GM10847 (cell line): ENCODE data around the gene TLE4.

Experiments
- POLR2A ChIP-seq: IDR thresholded peaks from 2 replicates; pipeline ENCODE4 v1.6.1; 2011; ENCODE audit not compliant: insufficient read length; ENCODE audit errors: extremely low read depth

The TLE4 gene

DNA sequence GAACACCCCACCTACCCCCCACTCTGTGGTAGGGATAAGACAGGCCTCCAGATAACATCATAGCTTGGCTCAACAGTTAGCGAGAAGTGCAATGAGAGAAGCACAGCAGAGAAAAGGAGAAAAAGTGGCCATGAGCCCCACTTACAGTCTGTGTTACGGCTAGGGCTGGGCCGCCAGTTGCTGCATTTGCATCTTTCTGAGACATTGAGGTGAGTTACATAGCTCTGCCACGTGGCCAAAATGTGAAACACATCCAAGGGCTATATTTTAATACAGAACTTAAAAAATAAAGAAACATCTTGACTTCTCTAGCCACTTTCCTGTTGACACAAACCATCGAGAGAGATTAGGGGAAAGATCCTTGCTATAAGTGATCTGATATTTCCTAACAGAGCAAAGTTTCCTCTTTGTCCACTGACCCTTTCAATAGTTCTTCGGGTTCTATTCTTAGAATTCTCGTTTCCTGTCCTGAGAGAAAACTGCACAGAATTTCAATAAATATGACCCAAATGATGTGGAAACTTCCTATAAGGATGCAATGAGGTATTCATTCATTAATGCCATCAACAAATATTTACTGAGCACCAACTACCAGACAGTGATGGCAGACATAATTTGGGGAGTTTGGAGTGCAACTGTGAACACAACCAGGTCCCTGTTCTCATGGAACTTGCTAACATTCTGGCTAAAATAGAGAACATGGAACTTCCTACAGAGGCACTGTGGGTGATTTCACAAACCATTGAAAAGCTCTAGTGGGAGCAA, 3.2 kb upstream of the TLE4 start:
- TF ChIP-seq POLR2A: no peak

DNA sequence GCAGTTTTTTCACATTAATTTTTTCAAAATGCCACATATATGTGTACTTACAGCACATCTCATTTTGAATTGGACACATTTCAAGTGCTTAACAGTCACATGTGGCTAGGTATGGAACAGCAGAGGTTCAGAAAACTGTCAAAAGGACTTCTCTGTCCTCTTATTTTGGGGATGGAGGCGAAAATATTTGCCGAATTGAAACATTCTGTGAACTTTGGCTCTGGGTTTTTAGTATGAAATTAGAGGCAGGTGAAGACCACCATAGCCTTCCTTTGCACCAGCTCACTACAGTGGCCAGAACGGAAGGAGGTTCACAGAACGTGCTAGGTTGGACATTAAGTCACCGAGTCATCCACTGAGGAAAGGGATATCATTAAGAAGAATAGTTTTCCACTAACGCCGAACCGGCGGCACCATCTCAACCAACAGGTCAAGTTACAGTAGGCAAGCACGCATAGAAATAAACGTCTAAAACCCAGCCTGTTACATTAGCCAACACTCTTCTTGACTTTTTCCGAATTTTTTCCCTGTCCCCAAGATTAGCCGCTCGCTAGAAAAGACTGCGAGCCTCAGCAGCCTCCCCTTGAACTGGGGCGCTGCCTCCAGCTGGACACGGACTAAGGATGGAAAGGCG, 1.8 kb upstream of the TLE4 start:
- no peak for TF ChIP-seq POLR2A

DNA sequence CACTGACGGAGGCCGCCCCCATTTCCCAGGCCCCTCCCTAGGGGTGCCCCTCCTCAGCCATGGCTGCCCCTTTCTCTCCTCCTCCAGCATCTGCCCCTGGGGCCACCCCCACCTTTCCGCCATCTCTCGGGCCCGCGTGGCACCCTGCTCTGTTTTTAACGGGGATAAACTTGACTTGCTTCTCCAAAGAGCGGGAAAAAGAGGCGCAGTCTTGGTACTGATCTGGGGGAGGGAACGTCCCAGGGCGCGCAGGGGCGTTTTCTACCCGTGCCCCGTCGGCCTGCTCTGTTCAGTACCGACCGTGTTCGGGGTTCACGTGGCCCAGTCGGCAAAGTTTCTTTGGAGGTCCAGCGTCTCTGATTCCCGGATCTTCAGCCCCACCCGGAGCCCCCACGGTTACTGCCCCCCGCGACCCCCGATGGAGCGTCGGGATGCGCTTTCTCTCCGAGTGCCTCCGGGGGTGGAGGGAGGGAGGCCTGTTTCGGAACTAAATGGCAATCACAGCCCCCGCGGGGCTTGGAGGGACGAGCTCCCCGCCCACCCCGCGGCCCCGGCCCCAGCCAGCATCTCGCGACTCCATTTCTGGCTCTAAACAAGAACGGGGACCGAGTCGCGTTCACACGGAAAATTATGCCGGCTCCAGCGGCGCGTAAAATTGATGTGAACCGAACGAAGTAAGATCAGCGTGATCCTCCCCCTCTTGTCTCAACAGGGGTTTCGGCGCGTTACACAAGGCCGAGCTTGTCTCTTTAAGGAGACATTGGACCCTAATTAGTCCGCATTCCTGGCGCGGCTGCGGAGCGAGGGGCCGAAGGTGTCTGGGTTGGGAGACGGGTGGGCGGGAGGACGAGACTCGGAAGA, 1.1 kb upstream of the TLE4 start:
- TF ChIP-seq POLR2A: no peak

DNA sequence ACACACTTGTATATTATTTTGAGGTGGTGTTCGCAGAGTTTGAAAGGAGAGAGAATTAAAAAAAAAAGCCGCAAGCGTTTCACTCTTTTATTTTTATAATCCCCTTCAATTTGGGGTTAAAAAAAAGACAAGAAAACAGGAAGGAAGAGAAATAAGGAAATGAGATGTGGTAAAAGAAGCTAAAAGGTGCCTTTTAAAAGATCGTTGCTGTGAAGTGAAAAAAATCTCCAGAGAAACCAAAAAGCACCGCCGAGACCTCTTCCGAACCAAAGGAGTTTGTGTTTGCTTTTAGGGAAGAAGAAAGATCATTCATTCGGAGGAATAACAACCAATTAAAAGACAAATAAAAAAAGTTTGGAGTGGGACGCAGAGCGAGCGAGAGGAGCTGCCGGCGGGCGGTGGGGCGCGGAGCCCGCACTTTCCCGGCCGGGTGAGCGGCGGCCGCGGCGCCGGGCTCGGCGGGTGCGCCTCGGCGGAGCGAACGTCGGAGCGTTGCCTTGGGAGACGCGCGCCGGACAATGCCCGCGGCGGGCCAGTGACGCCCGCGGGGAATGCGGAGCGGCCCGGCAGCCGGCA, 355 bp downstream of the TLE4 start:
- no peak for TF ChIP-seq POLR2A

DNA sequence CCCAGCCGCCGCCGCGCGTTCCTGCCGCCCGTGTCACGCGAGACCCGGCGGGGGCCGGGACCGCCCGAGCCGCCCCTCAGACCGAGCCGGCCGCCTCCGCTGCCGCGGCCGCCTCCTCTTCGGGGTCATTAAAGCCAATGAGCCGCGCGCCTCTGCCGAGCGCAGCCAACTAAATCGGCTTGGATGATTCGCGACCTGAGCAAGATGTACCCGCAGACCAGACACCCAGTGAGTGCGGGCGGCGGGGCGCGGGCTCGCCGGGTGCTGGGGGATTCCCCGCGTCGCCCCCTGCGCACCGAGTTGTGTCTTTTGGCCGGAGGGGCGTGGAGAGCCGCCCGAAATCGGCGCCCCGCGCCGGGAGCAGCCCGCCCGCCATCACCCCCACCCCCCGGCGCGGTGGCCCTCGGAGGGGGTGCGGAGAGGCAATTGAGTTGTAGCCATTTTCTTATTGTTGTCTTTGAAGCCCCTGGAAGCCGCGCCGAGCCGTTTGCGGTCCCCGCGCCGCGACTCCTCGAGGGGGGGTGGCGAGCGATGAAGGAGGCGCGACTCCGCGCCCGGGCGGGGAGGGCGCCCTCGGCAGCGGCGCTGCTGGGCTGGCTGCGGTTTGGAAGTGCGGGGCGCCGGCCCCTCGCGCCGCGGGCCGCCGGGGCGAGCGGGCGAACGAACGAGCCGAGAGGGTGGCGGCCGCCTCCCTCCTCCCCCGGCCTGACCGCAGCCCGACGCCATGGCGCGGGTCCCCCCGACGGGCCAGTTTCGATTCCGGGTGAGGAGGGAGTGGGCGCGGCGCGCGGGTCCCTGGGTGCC, 1.0 kb downstream of the TLE4 start:
- TF ChIP-seq POLR2A: no peak

DNA sequence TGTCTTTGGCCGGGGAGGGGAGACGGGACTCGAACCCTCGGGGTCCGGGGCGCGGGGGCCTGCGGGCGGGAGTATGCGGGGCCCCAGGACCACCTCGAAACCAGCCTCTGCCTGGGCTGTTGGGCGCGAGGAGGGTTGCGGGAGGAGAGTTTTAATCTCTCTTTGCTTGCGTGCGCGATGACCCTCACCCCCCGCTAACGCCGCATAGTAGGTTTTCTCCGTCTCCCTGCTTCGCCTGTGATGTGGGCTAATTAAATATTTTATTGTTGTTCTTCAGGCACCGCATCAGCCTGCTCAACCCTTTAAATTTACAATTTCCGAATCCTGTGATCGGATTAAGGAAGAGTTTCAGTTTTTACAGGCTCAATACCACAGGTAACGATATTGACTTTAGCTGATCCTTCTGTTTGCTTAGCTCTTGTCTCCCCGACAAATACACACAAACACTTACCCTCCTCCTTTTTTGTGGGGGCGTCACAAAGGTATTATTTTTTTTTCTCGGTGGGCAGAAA, 1.7 kb downstream of the TLE4 start:
- no peak for TF ChIP-seq POLR2A

DNA sequence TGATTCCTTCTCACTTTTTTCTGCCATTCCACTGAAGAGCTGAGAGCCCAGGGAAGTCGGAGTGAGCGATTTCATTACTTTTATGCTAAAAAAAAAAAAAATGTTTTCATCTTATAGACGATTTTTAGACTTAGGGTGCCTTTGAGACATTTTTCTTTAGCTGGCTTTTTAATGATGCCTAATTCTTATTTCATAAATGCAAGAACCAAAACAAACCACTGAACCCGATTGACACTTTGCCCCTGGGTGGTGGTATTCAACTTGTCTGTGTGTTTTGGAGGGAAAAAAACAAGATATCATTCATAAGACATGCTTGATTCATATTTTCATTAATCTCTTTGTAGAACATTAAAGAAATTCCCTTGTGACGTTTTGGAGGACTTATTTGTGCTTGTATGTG, 2.4 kb downstream of the TLE4 start:
- no peak for TF ChIP-seq POLR2A

DNA sequence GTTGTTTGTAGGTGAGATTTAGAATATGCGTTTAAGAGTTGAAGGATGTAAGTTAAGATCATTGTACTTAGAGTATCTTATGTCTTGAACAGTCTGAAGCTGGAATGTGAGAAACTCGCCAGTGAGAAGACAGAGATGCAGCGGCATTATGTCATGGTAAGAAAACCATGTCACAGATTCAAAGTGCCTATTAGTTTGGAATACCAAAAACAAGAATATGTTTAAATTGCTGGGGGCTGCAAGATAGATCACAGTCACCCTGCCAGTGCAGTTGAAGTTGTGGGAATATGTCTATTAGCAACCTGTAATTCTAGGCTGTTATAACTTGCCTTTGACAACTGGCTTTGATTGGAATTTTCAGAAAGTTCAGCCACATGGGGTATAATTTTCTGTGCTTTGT, 3.0 kb downstream of the TLE4 start:
- no peak for TF ChIP-seq POLR2A

DNA sequence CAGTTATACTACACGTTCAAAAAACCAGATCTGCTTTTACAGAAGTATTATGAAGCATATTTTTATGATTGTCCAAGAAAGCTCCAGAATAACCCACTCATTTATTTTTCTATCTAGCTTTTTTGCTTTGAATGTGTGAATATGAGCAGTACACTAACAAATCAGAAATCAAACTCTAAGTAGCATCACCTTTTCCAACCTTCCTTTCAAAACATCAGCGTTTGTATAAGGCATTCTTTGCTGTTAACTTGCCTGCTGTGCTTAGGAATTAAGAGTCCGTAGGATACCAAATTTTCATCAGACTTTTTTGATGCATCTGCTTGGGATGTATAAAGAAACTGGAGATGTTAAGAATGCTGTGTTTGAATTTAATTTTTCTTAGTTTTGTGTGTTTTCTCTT, 3.8 kb downstream of the TLE4 start:
- TF ChIP-seq POLR2A: no peak

DNA sequence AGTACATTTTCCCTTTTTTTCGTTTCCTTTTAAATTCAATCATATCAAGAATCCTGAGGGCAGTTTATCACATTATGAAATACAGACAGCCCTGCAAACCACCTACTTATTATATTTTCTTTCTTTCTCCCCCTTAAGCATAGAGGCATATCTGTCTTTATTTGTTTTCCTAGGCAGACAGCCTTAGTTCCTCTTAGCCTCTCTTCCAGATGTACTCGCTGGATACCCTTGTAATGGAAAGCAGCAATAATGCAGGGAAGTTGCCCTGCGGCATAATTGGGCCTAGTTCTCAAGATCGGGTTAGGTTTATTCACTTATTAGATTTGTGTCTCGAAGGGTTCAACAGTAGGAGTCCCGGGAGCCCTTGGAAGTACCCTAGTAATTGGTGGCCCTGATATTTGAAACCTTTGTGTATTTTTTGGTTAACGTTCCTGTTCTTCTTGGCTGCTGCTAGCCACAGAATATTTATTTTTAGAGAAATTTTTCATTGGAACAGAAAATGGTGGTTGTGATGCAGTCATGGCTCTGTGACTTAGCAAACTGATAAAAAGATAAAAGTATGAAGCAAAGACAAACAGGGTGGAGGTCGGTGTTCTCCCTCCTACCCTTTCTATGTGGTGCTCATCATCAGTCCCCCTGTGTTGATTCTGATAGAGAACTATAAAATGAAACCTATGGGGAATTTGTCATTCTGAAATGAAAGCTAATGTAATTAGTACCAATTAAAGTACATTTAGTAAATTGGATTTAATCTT, 6.4 kb downstream of the TLE4 start:
- TF ChIP-seq POLR2A: no peak

DNA sequence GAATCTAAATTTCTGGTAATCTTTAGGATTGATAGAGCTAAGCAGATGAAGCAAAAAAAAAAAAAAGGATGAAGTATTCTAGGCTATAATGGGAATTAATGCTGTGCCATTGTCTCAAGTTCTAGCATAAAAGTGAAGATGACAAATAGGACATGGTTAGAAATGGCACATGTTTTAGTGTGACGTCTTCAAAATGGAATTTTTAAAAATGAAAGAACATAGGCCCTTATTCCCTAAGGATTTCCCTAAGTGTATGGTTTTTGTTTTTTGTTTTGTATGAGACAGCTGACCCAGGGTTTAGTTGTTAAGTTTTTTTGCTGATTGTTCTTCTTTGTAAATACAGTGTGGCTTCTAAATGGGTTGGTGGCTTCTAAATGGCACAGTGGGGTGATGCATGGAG, 7.1 kb downstream of the TLE4 start:
- no peak for TF ChIP-seq POLR2A

DNA sequence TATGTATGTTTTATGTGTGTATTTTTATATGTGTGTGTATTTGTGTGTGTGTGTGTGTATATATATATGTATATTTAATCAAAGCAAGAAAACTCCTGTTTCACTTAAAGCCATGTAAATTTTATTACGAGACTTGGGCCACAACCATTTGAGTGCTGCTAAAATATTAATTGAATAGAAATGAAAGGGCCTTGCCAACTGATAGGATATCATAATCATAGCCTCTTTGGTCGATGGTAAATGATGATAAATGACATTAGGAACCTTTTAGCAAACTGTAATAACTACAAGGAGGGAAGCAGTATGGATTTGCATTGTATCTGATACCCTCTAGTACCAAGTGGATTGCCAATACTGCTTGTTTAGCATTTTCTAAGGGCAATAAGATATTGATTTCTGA, 7.9 kb downstream of the TLE4 start:
- no peak for TF ChIP-seq POLR2A

DNA sequence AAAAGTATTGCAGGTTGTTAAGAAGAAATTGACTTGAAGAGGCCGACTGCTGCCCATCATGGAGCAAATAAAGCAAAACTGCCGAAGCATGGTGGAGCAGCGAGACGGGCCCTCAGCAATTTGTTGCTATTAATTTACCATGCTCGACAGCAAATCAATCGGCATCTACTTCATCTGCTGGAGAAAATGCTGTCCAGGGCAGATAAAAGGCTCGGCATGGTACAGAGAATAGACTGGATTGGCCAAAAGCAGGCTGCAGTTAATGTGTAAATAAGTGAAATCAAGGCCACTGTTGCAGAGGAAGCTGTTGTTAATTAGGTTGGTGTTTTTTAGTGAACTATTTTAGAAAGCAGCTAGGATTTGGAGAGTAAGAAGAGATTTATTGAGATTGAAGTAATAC, 8.3 kb downstream of the TLE4 start:
- TF ChIP-seq POLR2A: no peak

DNA sequence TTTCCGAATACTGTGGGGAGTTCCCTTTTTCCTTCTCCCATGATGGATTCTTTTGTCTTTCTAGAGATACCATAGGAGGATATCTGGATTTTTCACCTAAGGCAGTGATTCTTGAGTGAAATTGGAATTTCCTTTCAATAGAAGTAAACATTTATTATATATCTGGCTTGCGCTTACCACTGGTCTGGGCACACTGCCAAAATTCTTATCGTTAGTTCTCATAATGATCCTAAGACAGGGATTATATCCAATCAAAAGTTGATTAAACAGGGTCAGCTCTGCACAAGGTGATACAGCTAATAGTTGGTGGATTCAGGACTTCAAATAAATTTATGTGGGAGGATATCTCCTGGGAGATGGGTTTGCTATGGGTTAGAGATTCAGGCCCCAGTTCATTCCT, 9.6 kb downstream of the TLE4 start:
- TF ChIP-seq POLR2A: no peak
